ENCODE measurements around the gene TBC1D16. TPM values are rescaled to one million over a fixed set of nuclear protein-coding genes. Genes with fewer than 3 reads are reported as not detected.
A peak's percentile ranks its signal among the peaks of the same experiment; 100 is the strongest.

TBC1D16 gene
- total RNA-seq, 4 donors from 2014 or later = 5.8 to 8.1 (median 7.0) TPM

DNA sequence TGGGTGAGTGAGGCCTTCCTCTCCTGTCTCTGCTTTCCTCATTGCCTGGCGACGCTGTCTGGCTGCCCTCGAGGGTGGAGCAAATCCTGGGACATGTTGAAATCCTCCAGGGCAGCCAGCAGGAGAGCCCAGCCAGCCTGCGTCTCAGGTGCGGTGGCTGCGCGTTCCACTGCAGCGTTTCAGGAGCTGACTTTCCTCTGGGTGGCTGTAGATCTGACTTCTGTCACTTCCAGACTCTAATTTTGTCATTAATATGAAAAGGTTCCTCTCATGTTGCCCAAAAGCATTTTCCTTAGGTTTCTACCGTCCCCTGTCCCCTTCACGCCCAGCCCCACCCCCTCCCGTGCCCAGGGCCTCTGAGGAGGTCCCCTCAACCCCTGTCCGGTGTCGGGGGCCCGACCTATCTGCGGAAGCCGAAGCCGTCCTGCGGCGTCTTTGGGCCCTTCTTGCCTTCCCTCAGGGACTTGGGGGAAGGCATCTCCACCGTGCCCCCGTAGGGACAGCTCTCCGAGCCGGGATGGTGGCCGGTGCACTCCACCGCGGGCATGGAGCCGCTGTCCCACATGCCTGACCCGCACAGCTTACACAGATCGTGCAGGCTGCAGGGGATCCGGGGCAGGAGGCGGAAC is 95.1 kb downstream of the TBC1D16 start:
- intact Hi-C loops (cut with DNase I; ENCODE audit: low total_unique reads) (no loop called here), in situ Hi-C loops (cut with MboI; ENCODE audit: low sequenced_read_pairs in 4 of 4) (no loop called here)
- H3K4me3 ChIP-seq = no peak overlapping the region
- no peak for ATAC-seq
- TF ChIP-seq, protein P1, sequence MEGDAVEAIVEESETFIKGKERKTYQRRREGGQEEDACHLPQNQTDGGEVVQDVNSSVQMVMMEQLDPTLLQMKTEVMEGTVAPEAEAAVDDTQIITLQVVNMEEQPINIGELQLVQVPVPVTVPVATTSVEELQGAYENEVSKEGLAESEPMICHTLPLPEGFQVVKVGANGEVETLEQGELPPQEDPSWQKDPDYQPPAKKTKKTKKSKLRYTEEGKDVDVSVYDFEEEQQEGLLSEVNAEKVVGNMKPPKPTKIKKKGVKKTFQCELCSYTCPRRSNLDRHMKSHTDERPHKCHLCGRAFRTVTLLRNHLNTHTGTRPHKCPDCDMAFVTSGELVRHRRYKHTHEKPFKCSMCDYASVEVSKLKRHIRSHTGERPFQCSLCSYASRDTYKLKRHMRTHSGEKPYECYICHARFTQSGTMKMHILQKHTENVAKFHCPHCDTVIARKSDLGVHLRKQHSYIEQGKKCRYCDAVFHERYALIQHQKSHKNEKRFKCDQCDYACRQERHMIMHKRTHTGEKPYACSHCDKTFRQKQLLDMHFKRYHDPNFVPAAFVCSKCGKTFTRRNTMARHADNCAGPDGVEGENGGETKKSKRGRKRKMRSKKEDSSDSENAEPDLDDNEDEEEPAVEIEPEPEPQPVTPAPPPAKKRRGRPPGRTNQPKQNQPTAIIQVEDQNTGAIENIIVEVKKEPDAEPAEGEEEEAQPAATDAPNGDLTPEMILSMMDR (IDR thresholded peaks at IDR 0.05 in 4 of 5, conservative IDR thresholded peaks at IDR 0.05 in 1 of 5) = no peak
- TF ChIP-seq POLR2A (IDR thresholded peaks at IDR 0.05) = no peak
- no peaks in the 10 kb centered on the region for H3K9me3 ChIP-seq
- peaks cover 0 to 3% of the 10 kb centered on the region in 2 donors for H3K4me1 ChIP-seq
- no peak overlapping the region for H3K27ac ChIP-seq
- H3K27me3 ChIP-seq = peaks cover 0 to 8% (median 7%) of the 10 kb centered on the region in 3 donors
- H3K36me3 ChIP-seq = peaks cover 0 to 11% of the 10 kb centered on the region in 2 donors
- peak in 1 of 2 donors; percentile 11 for DNase-seq

DNA sequence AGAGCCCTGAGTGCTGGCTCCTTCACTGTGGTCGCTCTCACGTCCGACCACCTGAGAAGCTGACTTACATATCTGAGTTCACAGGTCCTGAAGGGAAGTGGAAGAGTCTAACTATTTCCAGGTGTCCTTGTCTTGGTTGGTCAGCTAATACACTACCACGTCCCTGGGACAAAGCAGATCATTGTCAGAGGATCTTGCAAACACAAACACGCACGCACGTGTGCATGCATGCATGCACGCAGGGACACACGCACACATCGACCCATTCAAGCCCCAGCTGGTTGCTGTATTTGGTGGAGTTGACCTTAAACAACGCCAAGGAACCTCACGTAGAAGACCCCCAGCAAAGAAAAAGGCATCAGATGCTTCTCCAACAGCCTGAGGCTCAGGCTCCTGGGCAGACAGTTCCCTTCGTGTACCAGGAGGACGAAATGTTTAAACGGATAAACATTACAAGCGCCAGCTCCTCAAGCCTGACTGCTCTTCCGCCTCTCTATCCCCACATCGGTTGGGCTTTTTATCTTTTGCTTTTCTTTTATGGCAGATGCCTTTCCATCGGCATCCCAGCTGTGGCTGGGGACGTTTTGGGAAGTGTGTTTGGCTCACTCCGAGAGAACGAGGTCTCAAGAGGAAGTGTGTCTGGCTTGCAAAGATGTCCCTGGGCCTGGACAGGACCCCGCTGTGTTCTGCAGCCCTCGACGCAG is 95.8 kb downstream of the TBC1D16 start:
- no peak for DNase-seq
- Histone ChIP-seq H3K4me3 (no peak overlapping the region), H3K27me3 (peaks cover 0 to 8% (median 7%) of the 10 kb centered on the region in 3 donors), H3K9me3 (no peaks in the 10 kb centered on the region), H3K27ac (no peak overlapping the region), H3K36me3 (peaks cover 0 to 11% of the 10 kb centered on the region in 2 donors), H3K4me1 (peaks cover 0 to 3% of the 10 kb centered on the region in 2 donors)
- intact Hi-C loops (cut with DNase I; ENCODE audit: low total_unique reads) (no loop called here), in situ Hi-C loops (cut with MboI; ENCODE audit: low sequenced_read_pairs in 4 of 4) (no loop called here)
- no peak for ATAC-seq
- TF ChIP-seq, protein P1 (IDR thresholded peaks at IDR 0.05 in 4 of 5, conservative IDR thresholded peaks at IDR 0.05 in 1 of 5) = no peak
- TF ChIP-seq POLR2A (IDR thresholded peaks at IDR 0.05) = no peak

DNA sequence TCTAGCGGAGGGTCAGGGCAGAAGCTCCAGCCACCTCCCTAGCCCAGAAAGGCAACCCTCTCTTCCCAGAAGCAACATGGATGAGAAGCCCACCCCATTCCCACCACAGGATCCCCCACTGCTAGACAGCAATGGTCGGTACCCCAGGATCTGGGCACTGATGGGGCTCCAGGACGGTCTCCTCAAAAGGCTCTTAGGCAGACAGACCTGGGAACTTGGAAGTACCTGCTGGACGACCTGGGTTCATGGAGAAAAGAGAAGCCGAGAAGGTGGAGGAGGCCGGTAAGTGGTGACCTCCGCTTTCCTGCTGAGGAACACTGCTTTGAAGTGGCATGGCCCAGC is 96.6 kb downstream of the TBC1D16 start:
- peaks cover 0 to 11% of the 10 kb centered on the region in 2 donors for H3K36me3 ChIP-seq
- TF ChIP-seq, protein P1 (IDR thresholded peaks at IDR 0.05 in 4 of 5, conservative IDR thresholded peaks at IDR 0.05 in 1 of 5) = no peak
- no peak for TF ChIP-seq POLR2A (IDR thresholded peaks at IDR 0.05)
- intact Hi-C loops (cut with DNase I; ENCODE audit: low total_unique reads) (no loop called here), in situ Hi-C loops (cut with MboI; ENCODE audit: low sequenced_read_pairs in 4 of 4) (no loop called here)
- no peaks in the 10 kb centered on the region for H3K9me3 ChIP-seq
- peaks cover 0 to 8% (median 7%) of the 10 kb centered on the region in 3 donors for H3K27me3 ChIP-seq
- H3K4me3 ChIP-seq = no peak overlapping the region
- DNase-seq (no peak), ATAC-seq (no peak)
- peaks cover under 1 to 3% of the 10 kb centered on the region in 2 donors for H3K4me1 ChIP-seq
- no peak overlapping the region for H3K27ac ChIP-seq

DNA sequence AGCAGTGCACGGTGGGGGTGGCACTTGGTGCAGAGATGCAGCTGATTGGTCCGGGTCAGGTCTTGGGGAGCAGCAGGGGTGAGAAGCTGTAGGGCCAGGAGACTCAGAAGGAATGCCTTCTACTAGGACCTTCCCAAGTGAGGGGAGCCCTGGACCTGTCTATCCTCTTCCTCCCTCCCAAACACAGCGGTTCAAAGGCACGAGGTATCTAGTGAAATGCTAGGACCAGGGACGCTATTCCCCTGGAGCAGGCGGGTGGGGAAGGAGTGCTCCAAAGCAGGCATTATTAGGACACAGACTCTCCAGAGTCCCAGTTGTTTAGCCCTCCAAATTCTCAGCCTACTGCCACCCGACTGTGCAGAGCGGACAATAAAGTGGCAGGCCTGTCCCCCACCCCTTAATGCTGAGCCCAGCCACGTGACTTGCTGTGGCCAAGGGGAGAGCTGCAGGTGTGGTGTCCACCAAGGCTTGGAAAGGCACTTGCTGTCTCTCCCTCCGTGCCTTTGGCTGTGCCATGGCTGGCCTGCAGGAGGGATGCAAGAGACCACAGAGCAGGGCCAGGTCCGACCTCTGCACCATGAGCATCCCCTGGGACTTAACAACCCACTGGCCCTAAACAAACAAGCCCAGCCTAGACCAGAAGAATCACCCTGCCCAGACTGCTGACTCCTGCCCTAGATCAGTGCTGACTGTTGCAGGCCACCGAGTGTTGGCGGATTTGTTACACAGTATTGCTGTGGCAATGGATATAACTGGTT is 97.2 kb downstream of the TBC1D16 start:
- Histone ChIP-seq H3K9me3 (no peaks in the 10 kb centered on the region), H3K4me1 (peaks cover 3 to 6% of the 10 kb centered on the region in 2 donors), H3K36me3 (peaks cover 0 to 11% of the 10 kb centered on the region in 2 donors), H3K4me3 (no peak overlapping the region), H3K27ac (no peak overlapping the region), H3K27me3 (peaks cover 3 to 8% (median 8%) of the 10 kb centered on the region in 3 donors)
- TF ChIP-seq, protein P1 (IDR thresholded peaks at IDR 0.05 in 4 of 5, conservative IDR thresholded peaks at IDR 0.05 in 1 of 5) = no peak
- TF ChIP-seq POLR2A (IDR thresholded peaks at IDR 0.05) = no peak
- in situ Hi-C loops (cut with MboI; ENCODE audit: low sequenced_read_pairs in 4 of 4) (no loop called here), intact Hi-C loops (cut with DNase I; ENCODE audit: low total_unique reads) (no loop called here)
- no peak for DNase-seq
- ATAC-seq = no peak

Measured in gastrocnemius medialis (tissue), 4 donors.